Left ventricle myocardium superior (tissue), 1 donor: ENCODE measurements around the gene TRPM2. TPM values are rescaled to one million over a fixed set of nuclear protein-coding genes. Genes with fewer than 3 reads are reported as not detected.
A peak's percentile ranks its signal among the peaks of the same experiment; 100 is the strongest.
"Not testable (repeated sequence)": the region's sequence is repeated elsewhere in the genome, so short reads cannot be mapped to it uniquely, and the experiment has no call there.

ENCODE experiments used
- ATAC-seq: fragments of 200-7000 bp; cut with Tn5 transposase; one replicate; pipeline ENCODE4 v1.9.1; 2020; ENCODE audit warnings: mild to moderate bottlenecking, moderate library complexity
- DNase-seq: peaks from one replicate; pipeline ENCODE4 v3.0.0-alpha.2; 2020
- intact Hi-C: fragments of 100-400 bp; cut with micrococcal nuclease; formaldehyde crosslinking; loops from one replicate; pipeline ENCODE4 v1.11.0; 2022
- total RNA-seq: library from RNA; stranded (reverse); fragmentation: NEBNext Ultra II Directional; extraction: Animal tissue kit (Norgen Biotek cat#: 25700); gene quantifications from one replicate; pipeline ENCODE4 v1.2.1, GENCODE V29; 2021
- donor health status: DM: no; HTN: yes; CAD: no; lungs with severe emphysema.

TRPM2 gene
- total RNA-seq, 1 donor from 2014 or later: 1.5 TPM

GRCh38 chr21:44350773-44351481 lies 2.5 kb upstream of the TRPM2 start:
- DNase-seq (no peak), ATAC-seq (no peak)
- intact Hi-C loops: no loop called here

- DNase-seq (no peak), ATAC-seq (no peak)
- intact Hi-C loops: no loop called here
Observed at GRCh38 chr21:44351535-44352252, 1.7 kb upstream of the TRPM2 start.

- no peak for DNase-seq
- ATAC-seq: no peak
- intact Hi-C loops: no loop called here
Observed at GRCh38 chr21:44352253-44352860, 1.1 kb upstream of the TRPM2 start.

GRCh38 chr21:44354001-44354405 lies 582 bp downstream of the TRPM2 start:
- DNase-seq (no peak), ATAC-seq (peak; percentile 45)
- intact Hi-C loops: no loop called here

GRCh38 chr21:44354775-44355771 lies 1.7 kb downstream of the TRPM2 start:
- intact Hi-C loops: no loop called here
- DNase-seq (peak; percentile 18), ATAC-seq (no peak)

GRCh38 chr21:44356160-44356559 lies 2.7 kb downstream of the TRPM2 start:
- DNase-seq: no peak
- intact Hi-C loops: no loop called here

GRCh38 chr21:44356636-44357035 lies 3.2 kb downstream of the TRPM2 start:
- no peak for DNase-seq
- intact Hi-C loops: no loop called here
- ATAC-seq: no peak

More at GRCh38 chr21:44356160-44356559, 2.7 kb downstream of the TRPM2 start:
- ATAC-seq: no peak

- DNase-seq: no peak
- no peak for ATAC-seq
- intact Hi-C loops: no loop called here
Observed at GRCh38 chr21:44357064-44357837, 3.8 kb downstream of the TRPM2 start.

- DNase-seq (no peak), ATAC-seq (no peak)
- intact Hi-C loops: no loop called here
Observed at GRCh38 chr21:44359396-44359795, 6.0 kb downstream of the TRPM2 start.

GRCh38 chr21:44360159-44360558 lies 6.7 kb downstream of the TRPM2 start:
- ATAC-seq: no peak
- intact Hi-C loops: no loop called here
- no peak for DNase-seq

- ATAC-seq, DNase-seq, intact Hi-C loops: not testable (repeated sequence)
Observed at GRCh38 chr21:44361903-44362302, 8.5 kb downstream of the TRPM2 start.

- ATAC-seq (no peak), DNase-seq (no peak)
- intact Hi-C loops: no loop called here
Observed at GRCh38 chr21:44363278-44363677, 9.9 kb downstream of the TRPM2 start.

- DNase-seq: no peak
- ATAC-seq: no peak
- intact Hi-C loops: no loop called here
Observed at GRCh38 chr21:44364151-44365053, 11.0 kb downstream of the TRPM2 start.

- no peak for ATAC-seq
- intact Hi-C loops: no loop called here
Observed at GRCh38 chr21:44365251-44365966, 12.0 kb downstream of the TRPM2 start.

GRCh38 chr21:44365967-44366585 lies 12.7 kb downstream of the TRPM2 start:
- intact Hi-C loops: no loop called here
- no peak for ATAC-seq
- no peak for DNase-seq

More at GRCh38 chr21:44365251-44365966, 12.0 kb downstream of the TRPM2 start:
- no peak for DNase-seq

- no peak for ATAC-seq
- intact Hi-C loops: no loop called here
- no peak for DNase-seq
Observed at GRCh38 chr21:44366586-44367211, 13.3 kb downstream of the TRPM2 start.
